KBM-7 (cell line): Measurements from ENCODE around the gene TMEM150B.

ENCODE experiments used
- DNase-seq: peaks from one replicate; pipeline ENCODE4 v3.0.0-alpha.2; 2015
- in situ Hi-C: fragments of 300-500 bp; cut with MboI; formaldehyde crosslinking; loops from 2 replicates; pipeline ENCODE4 v1.14.3; 2020; ENCODE audit warnings: low sequenced_read_pairs, low pct_unique_long_range_greater_than_20kb, mixed read lengths

The TMEM150B gene, protein sequence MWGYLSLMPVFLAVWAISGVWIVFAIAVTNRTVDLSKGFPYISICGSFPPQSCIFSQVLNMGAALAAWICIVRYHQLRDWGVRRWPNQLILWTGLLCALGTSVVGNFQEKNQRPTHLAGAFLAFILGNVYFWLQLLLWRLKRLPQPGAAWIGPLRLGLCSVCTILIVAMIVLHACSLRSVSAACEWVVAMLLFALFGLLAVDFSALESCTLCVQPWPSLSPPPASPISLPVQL

DNA sequence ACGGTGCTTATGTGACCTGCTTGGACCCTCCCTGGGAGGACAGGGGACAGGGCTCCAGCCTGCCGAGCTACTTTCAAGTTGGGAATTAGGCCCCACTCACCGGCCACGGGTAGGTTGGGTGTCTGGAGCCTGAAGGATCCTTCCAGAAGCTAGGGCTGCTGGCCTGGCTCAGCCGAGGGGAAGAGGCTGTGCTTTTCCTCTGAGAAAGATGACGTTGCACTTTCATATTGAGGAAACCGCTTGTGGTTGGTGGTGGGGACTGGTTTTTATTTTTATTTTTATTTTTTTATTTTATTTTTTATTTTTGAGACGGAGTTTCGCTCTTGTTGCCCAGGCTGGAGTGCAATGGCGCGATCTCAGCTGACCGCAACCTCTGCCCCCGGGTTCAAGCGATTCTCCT lies at the start of gene TMEM150B:
Gene TMEM150B (minus strand): TSS at position 170 of the 400 bp plus-strand sequence. CDS start 4,305 bp downstream, outside the sequence.
- no peak for DNase-seq
- in situ Hi-C loops, result no loop called here

DNA sequence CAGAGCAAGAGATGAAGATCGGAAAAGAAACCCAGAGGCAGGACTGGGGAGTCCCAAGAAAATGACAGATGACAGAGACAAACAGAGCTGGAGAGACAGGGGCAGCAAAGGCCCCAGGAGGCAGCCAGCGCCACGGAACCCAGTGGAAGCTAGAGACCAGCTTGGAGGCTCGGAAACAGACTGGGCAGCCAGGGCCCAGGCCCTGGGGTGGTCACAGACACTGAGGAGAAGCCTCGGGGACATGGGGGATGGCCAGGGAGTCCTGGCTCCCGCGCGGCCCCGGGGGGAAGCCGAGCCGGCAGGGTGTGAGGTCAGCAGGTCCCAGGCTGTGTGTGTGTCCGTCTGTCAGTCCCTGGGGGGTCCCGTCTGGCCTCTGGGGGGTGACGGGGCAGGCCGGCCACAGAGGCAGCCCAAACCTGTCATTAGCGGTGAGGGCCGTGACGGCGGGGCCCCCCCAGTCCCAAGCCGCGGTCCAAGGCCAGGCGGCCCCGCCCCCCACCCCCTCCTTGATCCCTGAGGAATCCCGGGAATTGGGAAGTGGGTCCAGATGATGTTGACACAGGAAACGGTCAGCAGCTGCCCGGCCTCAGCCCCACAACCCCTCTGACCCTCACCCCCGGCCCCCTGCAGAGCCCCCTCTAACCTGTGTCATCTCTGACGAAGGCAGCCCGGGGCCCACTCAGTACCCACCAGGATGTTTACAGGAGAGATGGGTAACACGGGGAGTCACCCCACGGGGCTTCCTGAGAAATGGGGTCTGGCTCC lies 49.0 kb upstream of the TMEM150B start:
- DNase-seq, result no peak
- in situ Hi-C loops, result no loop called here

DNA sequence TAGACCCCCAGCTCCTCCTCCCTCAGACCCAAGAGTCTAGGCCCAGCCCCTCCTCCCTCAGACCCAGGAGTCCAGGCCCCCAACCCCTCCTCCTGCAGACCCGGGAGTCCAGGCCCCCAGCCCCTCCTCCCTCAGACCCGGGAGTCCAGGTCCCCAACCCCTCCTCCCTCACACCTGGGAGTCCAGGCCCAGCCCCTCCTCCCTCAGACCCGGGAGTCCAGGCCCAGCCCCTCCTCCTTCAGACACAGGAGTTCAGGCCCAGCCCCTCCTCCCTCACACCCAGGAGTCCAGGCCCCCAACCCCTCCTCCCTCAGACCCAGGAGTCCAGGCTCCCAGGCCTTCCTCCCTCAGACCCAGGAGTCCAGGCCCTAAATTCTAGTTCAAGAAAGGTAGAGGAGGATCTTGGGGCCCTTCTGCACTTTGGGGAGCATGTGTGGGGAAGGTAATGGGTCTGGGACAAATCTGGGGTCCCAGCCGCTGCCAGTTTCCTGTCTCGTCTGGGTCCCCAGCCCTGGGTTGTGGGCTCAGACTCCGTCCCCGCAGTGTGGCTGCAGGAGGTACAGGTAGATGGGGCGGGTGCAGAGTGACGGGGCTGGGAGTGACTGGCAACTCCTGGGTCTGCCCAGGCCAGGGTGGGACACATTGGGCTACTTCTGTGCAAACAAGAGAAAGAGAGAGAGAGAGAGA lies 48.3 kb upstream of the TMEM150B start:
- DNase-seq, result no peak
- in situ Hi-C loops, result no loop called here

DNA sequence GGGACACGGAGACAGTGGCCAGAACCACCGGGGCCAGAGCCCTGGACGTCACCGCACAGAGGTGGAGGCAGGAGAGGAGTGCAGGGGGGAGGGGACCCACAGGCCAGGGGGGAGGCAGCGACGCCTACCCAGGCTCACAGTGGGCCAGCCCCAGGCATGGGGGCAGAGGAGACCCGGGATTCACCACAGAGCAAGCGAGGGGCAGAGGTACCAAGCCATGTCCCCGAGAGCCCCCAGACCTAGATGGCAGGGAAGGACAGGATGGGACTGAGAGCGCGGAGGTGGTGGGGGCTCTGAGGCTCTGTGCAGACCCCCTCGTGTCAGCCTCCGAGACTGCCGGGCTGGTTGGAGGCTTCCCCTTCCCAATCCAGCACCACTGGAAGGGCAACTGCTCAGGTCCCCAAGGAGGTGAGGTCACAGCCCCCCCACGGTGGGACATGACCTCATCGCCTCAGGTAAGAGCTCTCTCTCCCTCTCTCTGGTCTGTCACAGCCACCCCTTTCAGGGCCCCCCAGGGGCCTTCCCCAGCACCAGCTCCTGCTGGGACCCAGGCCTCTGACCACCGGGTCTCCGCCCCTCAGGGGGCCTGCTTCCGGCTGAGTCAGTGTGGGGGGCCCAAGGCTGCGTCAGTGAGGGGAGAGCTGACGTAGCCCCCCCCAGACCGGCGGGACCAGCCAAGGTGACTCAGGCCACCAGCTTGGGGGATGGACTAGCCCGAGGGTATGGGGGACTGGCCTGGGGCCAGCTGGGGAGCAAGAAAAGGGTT lies 47.4 kb upstream of the TMEM150B start:
- no peak for DNase-seq
- in situ Hi-C loops, result no loop called here

DNA sequence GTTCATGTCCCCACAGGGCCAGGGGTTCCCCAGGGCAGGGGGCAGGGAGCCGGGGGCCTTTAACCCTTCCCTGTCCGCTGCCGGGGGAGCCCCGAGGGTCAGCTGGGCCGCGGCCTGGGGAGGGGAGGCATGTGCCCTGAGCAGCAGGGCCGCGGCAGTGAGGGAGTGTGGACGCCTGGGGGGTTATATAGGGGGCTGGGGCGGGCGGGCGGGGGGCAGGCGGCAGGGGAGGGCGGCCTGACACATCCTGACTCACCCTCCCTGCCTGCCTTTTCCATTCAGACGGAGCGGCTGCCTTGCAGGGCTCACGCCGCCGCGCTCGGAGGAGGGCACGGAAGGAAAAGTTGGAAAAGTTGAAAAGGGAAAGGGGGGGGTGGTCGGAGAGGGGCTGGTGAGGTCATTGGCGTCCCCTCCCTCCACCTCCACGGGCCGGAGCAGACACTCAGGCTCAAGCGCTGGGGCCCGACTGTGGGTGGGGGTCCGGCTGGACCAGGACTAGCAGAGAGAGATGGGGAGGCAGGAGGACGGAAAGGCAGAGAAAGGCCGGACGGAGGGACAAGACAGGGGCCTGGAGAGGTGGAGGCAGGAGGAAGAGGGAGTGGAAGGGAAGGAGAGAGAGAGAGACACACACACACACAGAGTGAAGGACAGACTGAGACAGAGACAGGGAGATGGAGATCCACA lies 45.3 kb upstream of the TMEM150B start, which contains the start of gene IL11:
Gene IL11 (minus strand): TSS at position 159 of the 684 bp plus-strand sequence. CDS start 153 bp downstream, at position 6.
- in situ Hi-C loops, result no loop called here
- no peak for DNase-seq

DNA sequence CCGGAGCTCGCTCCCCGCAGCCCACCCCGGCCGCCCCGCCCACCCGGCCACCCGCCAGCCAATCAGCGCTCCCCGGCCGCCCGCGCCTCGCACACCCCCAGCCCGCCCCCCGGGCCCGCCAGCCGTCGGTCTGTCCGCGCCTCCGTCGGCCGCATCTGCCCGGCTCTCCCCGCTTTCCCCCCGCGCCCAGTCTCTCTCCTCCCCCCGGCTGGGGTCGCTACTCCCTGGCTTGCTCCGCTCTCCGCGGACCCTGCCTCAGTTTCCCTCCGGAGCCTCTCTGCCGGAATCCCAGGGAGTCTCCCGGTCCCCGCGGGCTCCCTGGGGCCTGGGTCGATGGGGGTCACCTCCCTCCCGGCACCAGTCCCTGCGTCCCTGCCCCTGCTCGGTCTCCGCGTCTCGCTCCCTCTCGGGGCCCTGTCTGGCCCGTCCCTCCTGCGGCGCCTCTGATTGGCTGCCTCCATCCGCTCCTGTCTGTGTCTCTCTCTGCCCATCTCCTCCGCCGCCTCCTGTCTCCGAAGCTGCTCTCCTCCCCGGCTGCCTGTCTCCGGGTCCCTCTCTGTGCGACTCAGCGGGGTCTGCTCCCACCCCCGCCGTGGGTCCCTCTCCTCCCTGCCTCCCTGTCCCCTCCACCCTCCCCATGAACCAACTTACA lies 44.6 kb upstream of the TMEM150B start:
- in situ Hi-C loops, result no loop called here
- no peak for DNase-seq

DNA sequence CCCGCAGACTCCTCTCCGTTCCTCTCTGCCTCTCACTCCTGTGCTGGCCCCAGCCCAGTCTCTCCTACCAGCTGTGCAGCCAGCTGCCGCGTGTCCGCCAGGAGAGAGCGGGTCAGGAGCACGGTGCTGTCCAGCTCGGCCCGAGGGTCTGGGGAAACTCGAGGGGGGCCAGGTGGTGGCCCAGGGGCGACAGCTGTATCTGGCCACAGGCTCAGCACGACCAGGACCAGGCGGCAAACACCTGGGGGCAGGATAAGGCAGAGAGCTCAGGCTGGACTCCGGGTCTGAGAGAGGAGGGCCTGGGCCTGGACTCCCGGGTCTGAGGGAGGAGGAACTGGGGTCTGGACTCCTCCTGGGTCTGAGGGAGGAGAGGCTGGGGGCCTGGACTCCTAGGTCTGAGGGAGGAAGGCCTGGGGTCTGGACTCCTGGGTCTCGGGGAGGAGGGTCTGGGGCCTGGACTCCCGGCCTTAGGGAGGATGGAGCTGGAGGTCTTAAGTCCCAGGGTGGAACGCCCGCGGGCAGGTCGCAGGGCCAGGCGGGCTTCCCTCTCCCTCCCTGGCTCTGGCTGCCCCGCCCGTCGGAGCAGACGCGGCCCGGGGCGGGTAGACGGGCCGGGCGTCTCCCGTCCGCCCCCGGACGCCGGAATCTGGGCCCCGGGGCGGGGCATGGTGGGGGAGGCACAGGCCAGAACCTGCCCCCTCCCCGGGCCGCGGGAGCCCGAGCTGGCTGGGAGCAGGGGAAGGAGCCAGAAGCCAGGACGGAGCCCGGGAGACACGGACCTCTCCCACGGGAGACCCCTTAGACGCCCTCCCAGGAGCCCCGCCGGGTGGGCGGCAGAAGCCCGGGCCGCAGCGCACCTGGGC lies 43.8 kb upstream of the TMEM150B start:
- in situ Hi-C loops, result no loop called here

GRCh38 chr19:55368106-55368505 lies 43.0 kb upstream of the TMEM150B start:
- DNase-seq, result no peak
- in situ Hi-C loops, result no loop called here

More for the DNA sequence above, 43.8 kb upstream of the TMEM150B start:
- DNase-seq, result no peak

- DNase-seq, result no peak
- in situ Hi-C loops, result no loop called here
Observed at GRCh38 chr19:55366790-55367189, 41.6 kb upstream of the TMEM150B start.

DNA sequence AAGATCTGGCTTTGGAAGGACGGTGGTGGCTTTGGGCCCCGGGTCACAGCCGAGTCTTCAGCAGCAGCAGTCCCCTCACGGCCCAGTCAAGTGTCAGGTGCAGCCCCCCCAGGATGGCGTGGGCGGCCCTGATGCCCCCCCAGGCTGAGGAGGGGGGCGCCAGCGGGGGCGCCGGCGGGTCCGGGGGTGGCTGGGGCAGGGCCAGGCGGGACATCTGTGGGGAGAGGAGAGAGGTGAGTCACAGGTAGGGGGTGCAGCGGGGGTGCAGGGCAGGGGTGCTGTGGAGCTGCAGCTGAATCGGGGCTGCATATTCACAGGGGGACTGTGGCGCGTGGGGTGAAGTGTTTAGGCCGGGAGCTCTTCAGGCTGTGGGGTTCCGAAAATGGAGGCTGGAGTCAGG lies 40.8 kb upstream of the TMEM150B start:
- in situ Hi-C loops, result no loop called here
- no peak for DNase-seq

- DNase-seq, result no peak
- in situ Hi-C loops, result no loop called here
Observed at GRCh38 chr19:55365245-55365644, 40.1 kb upstream of the TMEM150B start.

DNA sequence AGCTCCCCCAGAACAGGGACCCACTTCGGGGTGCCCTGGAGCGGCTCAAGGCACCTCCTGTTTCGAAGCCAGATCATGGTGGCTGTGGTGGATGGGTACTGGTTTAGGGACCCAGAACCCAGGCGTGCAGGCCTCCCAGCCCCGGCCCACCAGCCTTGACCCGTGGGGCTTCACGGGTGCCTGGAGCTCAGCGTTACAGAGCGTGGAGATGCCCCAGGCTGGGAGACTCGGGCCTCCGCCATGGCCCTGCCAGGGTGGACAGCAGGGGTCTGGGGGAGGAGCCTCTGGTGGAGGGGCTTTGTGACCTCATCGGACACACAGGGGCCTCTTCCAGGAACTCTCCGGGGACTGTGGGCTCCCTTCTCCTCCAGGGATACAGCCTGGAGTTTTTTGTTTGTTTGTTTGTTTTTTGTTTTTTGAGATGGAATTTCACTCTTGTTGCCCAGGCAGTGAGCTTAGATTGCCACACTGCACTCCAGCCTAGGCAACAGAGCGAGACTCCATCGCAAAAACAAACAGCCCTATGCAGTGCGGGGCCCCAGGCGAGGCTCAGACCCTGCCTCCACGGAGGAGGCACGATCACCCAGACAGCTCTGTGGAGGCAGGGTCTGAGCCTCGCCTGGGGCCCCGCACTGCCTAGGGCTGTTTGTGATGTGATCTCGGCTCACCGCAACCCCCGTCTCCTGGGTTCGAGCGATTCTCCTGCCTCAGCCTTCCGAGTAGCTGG lies 38.0 kb upstream of the TMEM150B start, which contains the start of gene GARIN5B:
Gene GARIN5B (minus strand): TSS at position 271 of the 727 bp plus-strand sequence. CDS start 194 bp downstream, at position 77.
- no peak for DNase-seq
- in situ Hi-C loops, result no loop called here

- in situ Hi-C loops, result no loop called here
- no peak for DNase-seq
Observed at GRCh38 chr19:55362174-55362989, 37.2 kb upstream of the TMEM150B start.

GRCh38 chr19:55360902-55361301 lies 35.8 kb upstream of the TMEM150B start:
- in situ Hi-C loops, result no loop called here
- no peak for DNase-seq

GRCh38 chr19:55358943-55359908 lies 34.1 kb upstream of the TMEM150B start:
- no peak for DNase-seq

More at GRCh38 chr19:55358943-55359908, 34.1 kb upstream of the TMEM150B start:
- in situ Hi-C loops, result no loop called here
